HEK293T (cell line): ENCODE results near the gene XPO5.

Source experiments
- ARNT ChIP-seq: fragments of 450-650 bp; IDR thresholded peaks from 2 replicates; pipeline ENCODE4 v1.6.1; 2017; ENCODE audit warnings: mild to moderate bottlenecking
- BHLHE40 ChIP-seq: fragments of 450-650 bp; IDR thresholded peaks from 2 replicates; pipeline ENCODE4 v1.6.1; 2016; ENCODE audit warnings: mild to moderate bottlenecking, moderate library complexity, borderline replicate concordance
- CTBP1 ChIP-seq: fragments of 450-650 bp; IDR thresholded peaks from 2 replicates; pipeline ENCODE4 v1.6.1; 2016; ENCODE audit warnings: borderline replicate concordance
- ELF4 ChIP-seq: fragments of 450-650 bp; IDR thresholded peaks from 2 replicates; pipeline ENCODE4 v1.6.1; 2017; ENCODE audit warnings: antibody characterized with exemption
- FOXA1 ChIP-seq: fragments of 450-650 bp; IDR thresholded peaks from 2 replicates; pipeline ENCODE4 v1.6.1; 2016; ENCODE audit warnings: mild to moderate bottlenecking
- FOXK2 ChIP-seq: fragments of 450-650 bp; IDR thresholded peaks from 2 replicates; pipeline ENCODE4 v1.6.1; 2016; ENCODE audit warnings: mild to moderate bottlenecking
- FOXM1 ChIP-seq: fragments of 450-650 bp; IDR thresholded peaks from 2 replicates; pipeline ENCODE4 v1.6.1; 2017; ENCODE audit warnings: mild to moderate bottlenecking, borderline replicate concordance
- LEF1 ChIP-seq: fragments of 450-650 bp; IDR thresholded peaks from 2 replicates; pipeline ENCODE4 v1.6.1; 2017; ENCODE audit warnings: mild to moderate bottlenecking, borderline replicate concordance
- NFRKB ChIP-seq: fragments of 450-650 bp; IDR thresholded peaks from 2 replicates; pipeline ENCODE4 v1.6.1; 2016; ENCODE audit warnings: mild to moderate bottlenecking, moderate library complexity
- SP1 ChIP-seq: fragments of 450-650 bp; IDR thresholded peaks from 2 replicates; pipeline ENCODE4 v1.6.1; 2017
- SUZ12 ChIP-seq: fragments of 450-650 bp; IDR thresholded peaks from 2 replicates; pipeline ENCODE4 v1.6.1; 2016; ENCODE audit warnings: mild to moderate bottlenecking
- TARDBP ChIP-seq: fragments of 450-650 bp; IDR thresholded peaks from 2 replicates; pipeline ENCODE4 v1.6.1; 2016
- ZNF384 ChIP-seq: fragments of 450-650 bp; IDR thresholded peaks from 2 replicates; pipeline ENCODE4 v1.6.1; 2016

DNA sequence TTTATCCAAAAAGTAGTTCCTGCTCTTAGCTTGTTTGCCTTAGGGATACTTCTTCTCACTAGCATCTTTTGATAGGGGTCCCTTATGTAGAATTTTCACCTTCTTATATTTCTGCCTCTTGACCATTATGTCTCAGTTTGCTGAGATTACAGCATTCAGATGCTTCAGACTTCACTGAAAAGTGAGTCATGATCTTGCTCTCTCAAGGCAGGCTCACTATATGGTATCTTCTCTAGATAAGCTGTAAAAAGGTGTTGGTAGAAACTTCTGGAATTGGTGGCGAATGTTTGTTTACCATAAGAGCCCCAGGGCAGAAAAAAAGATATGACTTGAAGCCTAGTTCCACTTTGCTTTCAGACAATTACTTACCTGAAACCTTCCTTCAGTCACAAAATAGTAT lies 33.6 kb upstream of the XPO5 start:
- TF ChIP-seq BHLHE40 (no peak), FOXM1 (no peak), SUZ12 (no peak), FOXA1 (no peak), FOXK2 (no peak), CTBP1 (no peak), ELF4 (no peak), ARNT (no peak), TARDBP (no peak), ZNF384 (no peak), SP1 (no peak), LEF1 (no peak), NFRKB (no peak)
